Superior temporal gyrus (tissue), 1 donor: ENCODE measurements around the gene ACAA2.
"Not testable (repeated sequence)": the region's sequence is repeated elsewhere in the genome, so short reads cannot be mapped to it uniquely, and the experiment has no call there.

Experiments used
- DNase-seq: peaks from one replicate; pipeline ENCODE4 v3.0.0-alpha.2; 2016; ENCODE audit errors: extremely low spot score

ACAA2 gene

DNA sequence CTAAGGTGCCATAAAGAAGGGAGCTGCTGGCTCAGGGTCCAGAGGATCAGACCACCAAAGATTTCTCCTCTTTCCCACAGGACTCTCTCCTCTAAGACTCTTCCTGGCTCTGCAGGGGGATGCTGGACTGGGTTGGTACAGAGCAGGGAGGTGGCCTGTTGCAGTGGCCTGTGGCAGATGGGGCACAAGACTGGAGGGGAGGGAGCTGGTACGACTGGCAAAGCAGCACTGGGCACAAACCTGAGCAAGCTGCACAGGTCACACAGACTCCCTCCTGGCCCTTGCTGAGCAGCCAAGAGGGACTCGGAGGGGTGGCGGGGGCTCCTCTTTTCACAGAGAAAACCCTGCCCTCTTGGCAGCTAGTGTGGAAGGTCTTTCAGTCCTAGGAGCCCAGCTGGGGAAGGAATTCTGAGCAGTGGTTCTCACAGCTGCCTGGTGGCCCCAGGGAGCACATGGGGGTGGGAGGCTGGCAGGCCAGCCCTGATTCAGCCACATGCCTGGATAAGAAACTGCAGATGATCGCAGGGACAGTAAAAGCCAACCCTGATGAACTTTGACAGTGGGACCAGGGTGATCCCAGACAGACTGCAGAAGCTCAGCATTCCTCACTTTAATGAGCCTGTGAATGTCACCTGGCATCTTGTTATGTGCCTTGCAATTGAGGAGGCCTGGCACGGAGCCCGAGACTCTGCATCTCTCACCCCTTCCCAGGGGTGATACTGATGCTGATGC is 32.5 kb upstream of the ACAA2 start:
- DNase-seq: no peak

DNA sequence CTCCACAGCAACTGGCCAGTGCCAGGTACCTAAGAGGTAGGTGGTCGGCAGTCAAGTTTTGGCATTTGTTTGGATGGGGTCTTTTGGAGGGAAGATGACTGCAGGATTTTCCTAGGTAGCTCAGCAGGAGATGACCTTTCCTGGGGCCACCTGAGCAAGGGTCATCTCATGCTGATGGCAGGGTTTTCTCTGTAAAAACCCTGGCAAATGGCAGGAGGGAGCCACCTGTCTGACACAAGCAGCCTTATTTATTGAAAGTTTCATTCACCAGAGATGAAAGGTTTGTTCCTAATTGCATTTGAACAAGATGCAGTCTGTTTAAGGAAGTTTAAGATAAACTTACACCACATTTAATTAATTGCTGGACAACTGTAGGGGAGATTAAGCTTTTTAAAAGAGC is 31.6 kb upstream of the ACAA2 start:
- no peak for DNase-seq

DNA sequence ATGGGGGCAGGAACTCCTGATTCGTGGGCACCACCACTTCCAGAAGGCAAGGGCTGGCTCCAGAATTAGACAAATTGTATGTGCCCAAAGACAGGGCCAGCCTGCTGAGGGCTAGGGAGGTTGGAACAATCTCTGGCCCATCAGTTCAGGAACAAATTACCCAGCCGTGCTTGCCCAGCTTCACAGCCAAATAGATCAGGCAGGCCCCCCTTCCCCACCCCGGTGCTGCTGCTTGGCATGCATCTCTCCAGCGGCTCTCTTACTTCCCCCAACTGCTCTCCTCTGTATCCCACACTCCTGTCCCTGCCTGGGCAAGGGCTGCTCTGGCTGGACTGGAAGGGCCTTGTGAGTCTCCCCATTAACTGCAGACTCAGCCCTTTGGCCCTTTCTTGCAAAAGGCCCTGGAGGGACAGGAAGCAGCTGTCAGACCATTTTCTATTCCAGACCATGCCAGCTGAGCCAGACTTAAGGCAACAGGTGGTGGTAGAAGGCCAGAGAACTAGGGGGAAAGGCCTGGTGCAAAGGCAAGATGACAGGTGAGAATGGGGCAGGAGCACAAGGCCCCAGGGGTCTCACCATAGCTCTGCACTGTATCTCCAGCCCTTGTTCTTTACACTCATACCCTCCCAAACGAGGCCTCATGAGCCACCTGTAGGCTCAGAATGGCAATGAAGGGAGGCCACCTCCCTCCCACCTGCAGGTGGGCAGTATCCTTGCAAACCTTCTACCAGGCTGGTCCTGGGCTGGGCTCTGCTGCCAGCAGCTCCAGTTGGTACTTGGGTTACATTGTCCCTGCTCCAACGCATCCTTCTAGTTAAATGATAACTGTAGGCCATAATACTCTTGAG is 30.7 kb upstream of the ACAA2 start:
- DNase-seq: no peak

DNA sequence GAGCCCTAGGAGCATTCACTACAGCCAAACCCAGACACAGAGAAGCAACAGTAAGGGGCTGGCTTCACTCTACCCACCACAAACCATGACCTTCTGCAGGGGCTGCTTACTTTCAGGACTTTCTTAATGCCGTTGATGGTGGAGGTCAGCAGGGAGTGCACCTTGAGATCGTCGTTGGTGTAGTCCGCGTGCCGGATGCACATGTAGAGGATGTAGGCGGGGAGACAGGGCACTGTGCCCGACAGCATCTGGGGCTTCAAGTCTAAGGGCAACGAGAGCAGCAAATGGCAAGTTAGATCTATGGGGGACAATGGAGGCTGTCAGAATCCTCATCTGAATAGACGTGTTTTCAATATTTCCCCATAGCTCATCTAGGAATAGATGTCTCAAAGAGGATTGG is 29.8 kb upstream of the ACAA2 start:
- no peak for DNase-seq

DNA sequence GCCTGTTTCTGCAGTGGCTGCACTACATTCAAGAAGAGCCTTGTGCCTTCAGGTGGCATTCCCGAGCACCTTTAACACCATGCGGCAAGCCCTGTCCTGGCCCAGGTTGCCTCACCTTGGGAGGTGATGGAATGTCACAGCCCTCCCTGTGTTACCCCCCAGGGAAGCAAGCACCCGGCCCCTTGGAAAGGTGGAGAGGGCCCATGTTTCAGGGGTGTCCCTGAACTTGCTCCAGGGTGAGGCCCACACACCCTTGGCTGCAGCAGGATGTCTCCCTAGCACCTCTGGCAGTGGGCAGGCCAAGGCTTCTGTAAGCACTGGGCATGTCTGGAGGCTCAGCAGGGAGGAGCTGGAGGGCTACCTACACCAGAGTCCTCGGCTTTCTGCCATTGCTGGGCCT is 29.3 kb upstream of the ACAA2 start:
- DNase-seq: no peak

GRCh38 chr18:49841236-49842217 is 28.2 kb upstream of the ACAA2 start:
- no peak for DNase-seq

GRCh38 chr18:49839012-49839411 is 25.7 kb upstream of the ACAA2 start:
- no peak for DNase-seq

DNA sequence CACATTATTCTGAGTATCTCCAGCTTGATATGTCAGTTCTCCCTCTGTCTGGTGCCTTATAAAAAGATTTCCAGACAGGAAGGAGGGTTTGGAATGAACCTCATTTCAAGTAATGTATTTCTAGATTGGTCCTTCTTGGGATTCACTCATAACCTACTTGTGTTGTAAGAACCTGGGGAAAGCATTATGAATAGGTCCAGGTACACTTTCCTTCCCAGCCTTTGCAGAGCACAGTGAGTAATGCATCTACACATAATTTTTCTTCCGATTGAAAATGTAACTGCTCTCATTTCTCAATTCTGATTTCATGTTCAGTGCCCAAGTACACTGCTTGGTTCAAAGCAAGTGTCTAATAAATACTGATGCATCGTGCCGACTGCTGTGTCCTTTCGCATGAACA is 25.0 kb upstream of the ACAA2 start:
- DNase-seq: no peak

GRCh38 chr18:49837889-49838288 is 24.6 kb upstream of the ACAA2 start:
- no peak for DNase-seq

GRCh38 chr18:49837316-49837835 is 24.0 kb upstream of the ACAA2 start:
- DNase-seq: not testable (repeated sequence)

- no peak for DNase-seq
These were observed 22.1 kb upstream of the ACAA2 start for GRCh38 chr18:49835405-49835804.

- DNase-seq: no peak
These were observed 20.9 kb upstream of the ACAA2 start for GRCh38 chr18:49834258-49834657.

- no peak for DNase-seq
These were observed 20.5 kb upstream of the ACAA2 start for GRCh38 chr18:49833814-49834213.

- no peak for DNase-seq
These were observed 18.9 kb upstream of the ACAA2 start for GRCh38 chr18:49832221-49832647.

DNA sequence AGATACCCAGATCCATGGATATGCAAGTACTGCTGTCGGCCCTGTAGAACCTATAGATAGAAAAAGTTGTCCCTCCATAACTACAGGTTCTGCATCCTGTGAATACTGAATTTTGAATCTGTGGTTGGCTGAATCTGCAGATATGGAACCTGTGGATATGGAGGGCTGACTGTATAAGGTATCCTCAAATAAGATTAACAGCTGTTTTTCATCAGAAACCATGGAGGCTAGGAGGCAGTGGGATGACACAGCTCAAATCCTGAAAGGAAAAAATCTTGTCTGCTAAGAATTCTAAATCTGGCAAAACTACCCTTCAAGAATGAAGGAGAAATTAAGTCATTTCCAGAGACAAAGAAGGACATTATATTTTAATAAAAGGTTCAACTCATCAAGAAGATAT is 14.7 kb upstream of the ACAA2 start:
- no peak for DNase-seq

- no peak for DNase-seq
These were observed 6.7 kb upstream of the ACAA2 start for GRCh38 chr18:49819823-49820671.

GRCh38 chr18:49819071-49819662 is 5.8 kb upstream of the ACAA2 start:
- no peak for DNase-seq

- no peak for DNase-seq
These were observed 4.6 kb upstream of the ACAA2 start for GRCh38 chr18:49817947-49818346.

DNA sequence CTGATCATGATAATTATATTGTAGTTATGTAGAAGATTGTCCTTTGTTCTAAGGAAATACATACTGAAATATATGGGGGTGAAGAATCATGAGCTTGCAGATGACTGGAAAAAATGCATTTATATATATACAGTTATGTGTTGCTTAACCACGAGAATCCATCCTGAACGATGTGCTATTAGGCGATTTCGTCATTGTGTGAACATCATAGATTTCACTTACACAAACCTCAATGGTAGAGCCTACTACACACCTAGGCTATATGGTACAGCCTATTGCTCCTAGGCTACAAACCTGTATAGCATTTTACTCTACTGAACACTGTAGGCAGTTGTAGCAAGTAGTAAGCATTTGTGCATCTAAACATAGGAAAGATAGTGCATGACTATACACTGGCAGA is 2.6 kb upstream of the ACAA2 start:
- no peak for DNase-seq

GRCh38 chr18:49814147-49814499 is 790 bp upstream of the ACAA2 start:
- DNase-seq: no peak

DNA sequence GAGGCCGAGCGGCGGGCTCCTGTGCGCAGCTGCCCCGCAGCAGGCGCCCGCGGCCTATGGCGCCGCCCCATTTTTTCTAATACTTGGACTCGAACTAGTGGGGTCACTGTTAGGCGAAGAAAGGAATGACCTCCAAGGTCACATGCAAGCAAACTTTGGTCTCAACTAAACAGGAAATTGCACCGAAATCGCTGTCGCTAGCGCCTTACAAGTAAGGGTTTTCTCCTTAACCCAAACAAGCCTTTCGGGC is 339 bp downstream of the ACAA2 start:
- DNase-seq: peak; percentile 54
